Bronchial epithelial cell (primary cell): ENCODE results near the gene ANO4. TPM values are rescaled to one million over a fixed set of nuclear protein-coding genes. Genes with fewer than 3 reads are reported as not detected.

Experiments
- DNase-seq: peaks from one replicate; pipeline ENCODE4 v3.0.0-alpha.2; 2010; ENCODE audit warnings: low read depth
- FAIRE-seq: peaks from 2 replicates; lab custom pipeline; 2011; peaks lifted over from hg19 to GRCh38; lab: Jason Lieb, UNC
- H3K27me3 ChIP-seq: 2 replicates; pipeline ENCODE4 v1.5.1; 2011; ENCODE audit warnings: low read length; ENCODE audit not compliant: control insufficient read depth, insufficient read depth
- H3K36me3 ChIP-seq: 2 replicates; pipeline ENCODE4 v1.5.1; 2011; ENCODE audit warnings: low read length; ENCODE audit not compliant: control insufficient read depth, insufficient read depth
- H3K4me3 ChIP-seq: 2 replicates; pipeline ENCODE4 v1.5.1; 2011; ENCODE audit warnings: mild to moderate bottlenecking, low read depth, low read length, control low read depth
- total RNA-seq: library from RNA; depleted of rRNA; stranded (reverse); fragments of >200 nt; gene quantifications from 2 replicates; pipeline ENCODE4 v1.2.1, GENCODE V29; 2014
- TF ChIP-seq, protein P1 (sequence below): IDR thresholded peaks from 2 replicates; pipeline ENCODE4 v1.5.1; 2011; ENCODE audit warnings: mild to moderate bottlenecking, moderate library complexity, low read length, control low read depth, inconsistent platforms; ENCODE audit not compliant: insufficient read depth, severe bottlenecking

The ANO4 gene
- total RNA-seq, 1 donor from 2014 or later, result 2.4 TPM

DNA sequence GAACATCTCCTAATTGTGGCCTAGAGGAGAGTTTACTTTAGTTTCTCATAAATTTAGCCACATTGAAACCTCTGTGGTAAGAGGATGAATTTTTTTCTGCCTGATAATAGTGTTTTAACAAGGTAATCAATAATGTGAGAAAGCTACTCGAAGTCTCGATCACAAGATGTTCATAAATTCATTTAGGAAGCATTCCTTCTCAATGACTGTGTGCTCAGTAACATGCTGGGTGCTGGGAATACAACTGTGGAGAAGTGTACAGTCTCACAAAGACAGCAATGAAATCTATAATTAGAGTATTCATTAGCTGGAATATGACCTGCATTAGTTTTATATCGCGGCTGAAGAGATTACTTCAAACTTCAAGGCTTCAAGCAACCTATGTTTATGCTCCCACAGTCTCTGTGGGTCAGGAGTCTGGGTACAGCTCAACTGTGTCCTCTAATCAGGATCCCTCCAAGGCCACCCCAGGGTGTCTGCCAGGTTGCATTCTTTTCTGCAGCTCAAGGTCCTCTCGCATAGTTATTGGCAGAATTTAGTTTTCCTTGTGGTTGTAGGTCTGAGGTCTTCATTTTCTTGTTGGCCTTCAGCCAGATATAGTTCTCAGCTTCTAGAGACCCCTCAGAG lies 167.6 kb downstream of the ANO4 start:
- DNase-seq (no peak), FAIRE-seq (no peak)
- TF ChIP-seq, protein P1, sequence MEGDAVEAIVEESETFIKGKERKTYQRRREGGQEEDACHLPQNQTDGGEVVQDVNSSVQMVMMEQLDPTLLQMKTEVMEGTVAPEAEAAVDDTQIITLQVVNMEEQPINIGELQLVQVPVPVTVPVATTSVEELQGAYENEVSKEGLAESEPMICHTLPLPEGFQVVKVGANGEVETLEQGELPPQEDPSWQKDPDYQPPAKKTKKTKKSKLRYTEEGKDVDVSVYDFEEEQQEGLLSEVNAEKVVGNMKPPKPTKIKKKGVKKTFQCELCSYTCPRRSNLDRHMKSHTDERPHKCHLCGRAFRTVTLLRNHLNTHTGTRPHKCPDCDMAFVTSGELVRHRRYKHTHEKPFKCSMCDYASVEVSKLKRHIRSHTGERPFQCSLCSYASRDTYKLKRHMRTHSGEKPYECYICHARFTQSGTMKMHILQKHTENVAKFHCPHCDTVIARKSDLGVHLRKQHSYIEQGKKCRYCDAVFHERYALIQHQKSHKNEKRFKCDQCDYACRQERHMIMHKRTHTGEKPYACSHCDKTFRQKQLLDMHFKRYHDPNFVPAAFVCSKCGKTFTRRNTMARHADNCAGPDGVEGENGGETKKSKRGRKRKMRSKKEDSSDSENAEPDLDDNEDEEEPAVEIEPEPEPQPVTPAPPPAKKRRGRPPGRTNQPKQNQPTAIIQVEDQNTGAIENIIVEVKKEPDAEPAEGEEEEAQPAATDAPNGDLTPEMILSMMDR, result no peak
- no peaks in the 10 kb centered on the region for H3K36me3 ChIP-seq
- no peaks in the 10 kb centered on the region for H3K27me3 ChIP-seq
- H3K4me3 ChIP-seq, result no peak overlapping the region

DNA sequence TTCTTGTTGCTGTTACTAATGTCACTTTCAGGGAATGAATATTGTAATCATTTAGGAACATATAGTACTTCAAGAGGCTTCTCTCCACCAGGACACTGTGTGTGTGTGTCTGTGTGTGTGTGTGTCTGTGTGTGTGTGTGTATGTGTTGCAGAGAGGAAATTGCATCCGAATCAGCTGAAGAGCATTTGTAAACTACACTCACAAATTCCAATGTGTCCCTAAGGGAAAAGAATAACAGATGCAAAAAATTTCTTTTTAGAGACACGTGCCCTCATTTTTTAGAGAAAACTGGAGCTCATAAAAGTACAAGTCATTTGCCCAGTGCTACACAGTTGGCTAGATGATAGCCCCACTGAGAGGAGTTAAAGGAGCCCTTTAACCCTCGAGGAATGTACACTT lies 168.8 kb downstream of the ANO4 start:
- TF ChIP-seq, protein P1, result no peak
- no peak for DNase-seq
- FAIRE-seq, result no peak

DNA sequence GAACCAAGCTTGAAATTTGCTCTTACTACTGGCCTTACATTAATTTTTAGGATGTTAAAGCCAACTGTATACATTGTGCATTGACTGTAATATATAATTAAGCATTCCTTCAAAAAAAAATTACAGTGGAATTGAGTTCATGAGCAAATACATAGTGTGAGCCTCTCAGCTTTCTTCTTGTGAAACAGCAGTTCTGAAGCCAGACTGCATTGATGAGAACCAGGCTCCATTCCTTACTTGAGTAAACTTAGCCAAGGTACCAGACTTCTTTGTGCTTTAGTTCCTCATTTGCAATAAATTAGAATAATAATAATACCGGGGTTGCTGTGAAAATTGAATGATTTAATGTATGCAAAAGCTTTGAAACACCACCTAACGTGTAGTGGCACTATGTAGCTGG lies 169.5 kb downstream of the ANO4 start:
- TF ChIP-seq, protein P1, result no peak
- Histone ChIP-seq H3K27me3 (no peaks in the 10 kb centered on the region), H3K4me3 (no peak overlapping the region), H3K36me3 (no peaks in the 10 kb centered on the region)
- FAIRE-seq (no peak), DNase-seq (no peak)

More for the DNA sequence above, 168.8 kb downstream of the ANO4 start:
- no peaks in the 10 kb centered on the region for H3K36me3 ChIP-seq
- H3K27me3 ChIP-seq, result no peaks in the 10 kb centered on the region
- H3K4me3 ChIP-seq, result no peak overlapping the region

DNA sequence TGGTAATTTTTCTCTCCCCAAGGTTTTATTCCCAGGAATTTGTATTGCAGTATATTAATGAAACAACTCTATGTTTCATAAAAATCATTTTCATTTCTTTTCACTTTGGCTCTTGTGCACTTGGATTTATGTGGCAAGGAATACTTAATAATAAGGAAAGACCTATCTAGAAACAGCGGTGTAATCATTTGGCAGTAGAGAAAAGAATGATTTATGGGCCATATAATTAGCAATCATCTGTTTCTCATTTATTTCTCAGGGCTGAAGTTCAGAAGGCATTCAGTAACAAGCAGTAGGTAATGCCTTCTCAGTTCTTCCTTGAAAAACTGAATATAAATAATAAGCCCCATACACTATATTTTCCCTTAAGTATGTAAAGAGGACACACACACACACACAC lies 172.6 kb downstream of the ANO4 start:
- Histone ChIP-seq H3K27me3 (no peaks in the 10 kb centered on the region), H3K36me3 (no peaks in the 10 kb centered on the region), H3K4me3 (no peak overlapping the region)
- TF ChIP-seq, protein P1, result no peak
- no peak for FAIRE-seq
- DNase-seq, result no peak

DNA sequence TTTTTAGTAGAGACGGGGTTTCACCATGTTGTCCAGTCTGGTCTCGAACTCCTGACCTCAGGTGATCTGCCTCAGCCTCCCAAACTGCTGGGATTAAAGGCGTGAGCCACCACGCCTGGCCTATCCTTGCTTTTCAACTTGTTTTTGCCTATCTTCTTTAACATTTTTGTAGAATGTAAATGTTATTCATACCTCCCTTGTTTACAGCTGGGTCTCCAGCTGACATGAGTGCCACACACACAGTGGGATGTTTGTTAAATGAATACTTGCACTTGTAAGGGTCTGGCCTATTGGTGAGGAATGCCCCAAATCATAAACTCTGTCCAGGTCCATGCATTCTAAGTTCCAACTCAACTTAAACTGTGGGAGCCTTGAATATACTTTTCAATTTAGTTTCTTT lies 176.3 kb downstream of the ANO4 start:
- DNase-seq, result no peak
- Histone ChIP-seq H3K27me3 (no peaks in the 10 kb centered on the region), H3K36me3 (no peaks in the 10 kb centered on the region), H3K4me3 (no peak overlapping the region)
- TF ChIP-seq, protein P1, result no peak
- FAIRE-seq, result no peak

DNA sequence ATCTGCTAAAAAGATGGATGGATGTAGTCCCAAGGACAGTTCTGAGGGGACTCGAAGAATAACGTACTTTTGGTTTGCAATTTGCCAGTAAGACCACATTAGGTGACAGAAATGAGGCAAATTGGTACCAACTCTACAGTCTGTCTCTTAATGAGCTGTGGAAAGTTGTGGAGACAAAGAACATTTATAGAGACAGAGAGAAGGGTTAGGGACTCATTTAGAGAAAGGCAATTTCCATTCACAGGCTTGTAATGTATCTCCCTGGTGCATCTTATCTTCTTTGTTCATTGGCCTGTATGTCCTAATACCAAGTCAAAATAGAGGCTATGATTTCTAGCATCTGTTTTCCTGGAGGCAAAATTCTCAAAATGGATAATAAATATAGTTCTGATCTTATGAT lies 177.5 kb downstream of the ANO4 start:
- H3K4me3 ChIP-seq, result no peak overlapping the region
- FAIRE-seq (no peak), DNase-seq (no peak)
- no peaks in the 10 kb centered on the region for H3K36me3 ChIP-seq
- H3K27me3 ChIP-seq, result no peaks in the 10 kb centered on the region
- TF ChIP-seq, protein P1, result no peak
